Muscle layer of duodenum (tissue), 2 donors: ENCODE results near the gene FRRS1L.
"Not testable (repeated sequence)": the region's sequence is repeated elsewhere in the genome, so short reads cannot be mapped to it uniquely, and the experiment has no call there.

Source experiments
- H3K27ac ChIP-seq: one replicate; pipeline ENCODE4 v1.7.0; 2013; ENCODE audit warnings: mild to moderate bottlenecking, low read length
- H3K27me3 ChIP-seq: one replicate; pipeline ENCODE4 v1.7.0; 2013; ENCODE audit warnings: low read depth, mild to moderate bottlenecking, control low read depth, low read length
- H3K36me3 ChIP-seq, 2 donors: one replicate each; pipeline ENCODE4 v1.7.0; 2013; ENCODE audit warnings: low read length in 2 of 2, control low read depth in 1 of 2, mild to moderate bottlenecking in 1 of 2; ENCODE audit not compliant: insufficient read depth in 2 of 2, control insufficient read depth in 1 of 2
- H3K4me1 ChIP-seq, 2 donors: one replicate each; pipeline ENCODE4 v1.7.0; 2013; ENCODE audit warnings: low read length in 2 of 2, mild to moderate bottlenecking in 2 of 2, control low read depth in 1 of 2, moderate library complexity in 1 of 2; ENCODE audit not compliant: insufficient read depth in 2 of 2, control insufficient read depth in 1 of 2
- H3K4me3 ChIP-seq, 2 donors: one replicate each; pipeline ENCODE4 v1.7.0; 2013; ENCODE audit warnings: low read length in 2 of 2, low read depth in 1 of 2, mild to moderate bottlenecking in 1 of 2
- H3K9me3 ChIP-seq, 2 donors: one replicate each; pipeline ENCODE4 v1.7.0; 2013; ENCODE audit warnings: low read length in 2 of 2, control low read depth in 1 of 2, mild to moderate bottlenecking in 1 of 2; ENCODE audit not compliant: control insufficient read depth in 1 of 2
- donor health status: healthy.

The FRRS1L gene

DNA sequence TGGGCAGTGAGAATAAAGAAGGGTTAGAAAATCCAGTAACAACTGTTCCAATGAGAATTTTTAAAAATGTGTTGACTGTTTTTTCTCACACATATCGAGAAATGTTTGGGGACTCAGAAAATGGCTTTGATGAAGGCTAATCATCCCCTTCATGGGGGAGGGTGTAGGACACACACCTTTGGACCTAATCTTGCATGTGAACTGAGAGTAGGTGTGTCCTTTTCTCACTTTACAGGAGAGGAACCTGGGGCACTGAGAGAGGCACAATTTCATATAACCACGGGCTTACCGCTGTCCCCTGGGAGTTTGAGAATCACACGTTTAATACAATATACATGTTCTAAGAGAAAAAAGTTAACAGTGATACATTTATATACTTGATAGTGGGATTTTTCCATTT is 17.3 kb downstream of the FRRS1L start:
- no peaks in the 10 kb centered on the region for H3K36me3 ChIP-seq
- H3K4me3 ChIP-seq, result no peak overlapping the region
- no peaks in the 10 kb centered on the region for H3K27me3 ChIP-seq
- peaks cover 4 to 5% of the 10 kb centered on the region in 2 donors for H3K9me3 ChIP-seq
- no peaks in the 10 kb centered on the region for H3K4me1 ChIP-seq
- H3K27ac ChIP-seq, result no peak overlapping the region

DNA sequence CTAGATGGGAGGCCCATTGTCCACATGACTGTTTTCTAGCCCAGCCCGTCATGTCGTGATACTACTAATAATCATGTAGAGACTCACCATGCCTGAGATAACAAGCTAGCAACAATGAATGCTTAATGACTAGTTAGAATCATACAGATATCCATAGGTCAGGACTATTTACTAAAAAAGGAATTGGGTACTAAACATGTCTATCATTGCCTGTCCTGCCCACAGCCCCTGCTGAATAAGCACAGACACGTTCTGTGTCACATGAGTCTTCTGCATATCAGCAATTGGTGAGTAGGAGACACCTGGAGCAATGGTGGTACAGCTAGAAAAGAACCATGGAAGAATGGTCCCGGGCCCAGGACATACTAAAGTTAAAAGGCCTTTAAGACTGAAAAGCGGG is 18.0 kb downstream of the FRRS1L start:
- Histone ChIP-seq H3K4me1 (no peaks in the 10 kb centered on the region), H3K4me3 (no peak overlapping the region), H3K27ac (no peak overlapping the region), H3K36me3 (no peaks in the 10 kb centered on the region), H3K27me3 (no peaks in the 10 kb centered on the region), H3K9me3 (peaks cover 4 to 5% of the 10 kb centered on the region in 2 donors)

DNA sequence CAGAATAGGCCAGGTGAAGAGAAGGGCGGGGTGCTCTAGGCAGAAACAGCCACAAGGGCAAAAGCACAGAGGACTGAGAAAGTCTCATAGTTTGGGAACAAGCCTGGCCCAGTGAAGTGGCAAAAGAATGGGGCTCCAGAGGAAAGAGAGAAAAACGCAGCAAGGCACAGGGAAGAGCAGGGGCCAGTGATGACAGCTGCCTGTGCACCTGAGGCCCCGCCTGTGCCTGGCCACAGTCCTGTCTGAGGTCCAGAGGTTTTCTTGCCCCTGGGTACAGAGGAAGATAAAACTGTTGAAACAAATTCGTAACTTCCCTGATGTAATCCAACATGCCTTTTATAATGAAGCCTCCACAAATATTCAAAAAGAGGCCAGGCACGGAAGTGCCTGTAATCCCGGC is 22.0 kb downstream of the FRRS1L start:
- Histone ChIP-seq H3K27me3 (no peaks in the 10 kb centered on the region), H3K36me3 (no peaks in the 10 kb centered on the region), H3K27ac (no peak overlapping the region), H3K4me1 (no peaks in the 10 kb centered on the region), H3K9me3 (no peaks in the 10 kb centered on the region), H3K4me3 (no peak overlapping the region)

DNA sequence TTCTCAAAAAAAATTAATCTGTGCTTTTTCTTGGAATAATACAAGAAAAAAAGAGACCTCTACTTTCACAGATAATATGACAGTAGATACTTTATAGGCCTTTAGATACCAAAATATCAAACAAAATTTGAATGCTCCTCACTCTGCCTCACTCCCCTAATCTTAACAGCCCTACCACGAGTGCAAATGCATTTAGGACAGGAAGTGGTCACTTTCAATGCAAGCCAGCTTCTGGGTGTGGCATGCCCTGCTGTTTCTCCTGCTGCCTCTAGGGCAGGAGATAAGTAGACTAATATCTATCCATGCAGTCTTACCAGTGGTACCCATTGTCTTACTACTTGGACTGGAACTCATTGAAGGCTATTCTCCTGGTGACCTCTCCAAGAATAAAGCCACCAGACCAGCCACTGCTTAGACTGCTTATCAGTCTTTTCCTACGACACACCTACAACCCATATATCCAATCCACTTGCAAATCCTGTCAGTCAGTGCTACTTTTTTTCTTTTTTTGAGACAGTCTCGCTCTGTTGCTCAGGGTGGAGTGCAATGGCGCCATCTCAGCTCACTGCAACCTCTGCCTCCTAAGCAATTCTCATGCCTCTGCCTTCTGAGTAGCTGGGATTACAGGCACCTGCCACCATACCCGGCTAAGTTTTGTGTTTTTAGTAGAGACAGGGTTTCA is 23.0 kb downstream of the FRRS1L start:
- H3K27ac ChIP-seq, result no peak overlapping the region
- no peak overlapping the region for H3K4me3 ChIP-seq
- no peaks in the 10 kb centered on the region for H3K9me3 ChIP-seq
- no peaks in the 10 kb centered on the region for H3K36me3 ChIP-seq
- H3K4me1 ChIP-seq, result no peaks in the 10 kb centered on the region
- H3K27me3 ChIP-seq, result no peaks in the 10 kb centered on the region

DNA sequence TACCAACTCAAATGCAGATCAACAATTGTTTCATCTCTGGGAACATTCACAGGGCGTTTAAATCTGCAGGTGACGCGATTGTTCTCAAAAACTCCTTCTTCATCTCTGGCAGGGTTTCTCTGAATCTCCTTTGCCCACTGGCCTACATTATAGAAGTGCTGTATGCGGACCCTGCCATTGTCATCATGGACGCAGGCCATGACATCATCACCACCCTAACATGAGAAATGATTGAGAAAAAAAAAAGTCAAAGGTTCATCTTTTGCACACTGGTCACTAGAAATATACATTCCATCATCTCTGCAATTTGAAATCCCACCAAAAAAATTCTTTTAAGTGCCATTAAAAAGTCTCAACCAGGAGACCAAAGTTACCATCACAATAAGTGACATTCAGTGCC is 25.7 kb downstream of the FRRS1L start:
- H3K27me3 ChIP-seq, result no peaks in the 10 kb centered on the region
- H3K4me1 ChIP-seq, result no peaks in the 10 kb centered on the region
- no peaks in the 10 kb centered on the region for H3K36me3 ChIP-seq
- H3K9me3 ChIP-seq, result no peaks in the 10 kb centered on the region
- H3K4me3 ChIP-seq, result no peak overlapping the region
- no peak overlapping the region for H3K27ac ChIP-seq

DNA sequence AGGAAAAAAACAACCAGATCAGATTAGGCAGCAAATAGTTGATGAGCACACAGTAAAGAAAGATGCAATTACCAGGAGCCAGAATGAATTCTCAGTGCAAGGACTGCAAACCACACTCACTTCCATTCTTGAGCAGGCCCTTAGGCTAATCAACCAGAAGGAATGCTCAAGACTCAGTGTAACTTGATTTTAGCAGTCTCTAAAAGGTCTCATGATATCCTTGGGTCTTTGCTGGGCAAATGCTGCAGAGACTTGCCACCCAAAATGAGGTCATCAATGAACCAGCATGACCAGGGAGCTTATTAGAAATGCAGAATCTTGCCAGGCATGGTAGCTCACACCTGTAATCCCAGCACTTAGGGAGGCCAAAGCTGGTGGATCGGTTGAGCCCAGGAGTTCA is 27.2 kb downstream of the FRRS1L start:
- Histone ChIP-seq H3K27me3 (no peaks in the 10 kb centered on the region), H3K27ac (no peak overlapping the region), H3K36me3 (no peaks in the 10 kb centered on the region), H3K9me3 (no peaks in the 10 kb centered on the region), H3K4me3 (no peak overlapping the region), H3K4me1 (no peaks in the 10 kb centered on the region)

DNA sequence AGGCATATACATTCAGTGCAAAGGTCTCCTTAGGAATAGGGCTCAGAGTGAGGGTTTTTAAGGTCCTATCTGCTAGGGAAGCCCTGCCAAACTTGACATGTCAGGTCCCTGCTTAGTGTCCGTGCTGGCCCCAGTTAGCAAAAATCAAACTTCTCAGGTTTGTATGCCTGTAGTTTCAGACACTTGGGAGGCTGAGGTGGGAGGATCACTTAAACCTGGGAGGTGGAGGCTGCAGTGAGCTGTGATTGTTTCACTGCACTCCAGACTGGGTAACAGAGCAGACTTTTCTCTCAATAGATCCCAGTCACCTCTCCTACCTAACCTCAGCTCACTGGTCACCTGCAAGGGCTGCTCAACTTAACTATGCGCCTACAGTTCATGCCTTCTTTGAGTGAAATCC is 28.6 kb downstream of the FRRS1L start:
- Histone ChIP-seq H3K27me3 (no peaks in the 10 kb centered on the region), H3K9me3 (no peaks in the 10 kb centered on the region)

DNA sequence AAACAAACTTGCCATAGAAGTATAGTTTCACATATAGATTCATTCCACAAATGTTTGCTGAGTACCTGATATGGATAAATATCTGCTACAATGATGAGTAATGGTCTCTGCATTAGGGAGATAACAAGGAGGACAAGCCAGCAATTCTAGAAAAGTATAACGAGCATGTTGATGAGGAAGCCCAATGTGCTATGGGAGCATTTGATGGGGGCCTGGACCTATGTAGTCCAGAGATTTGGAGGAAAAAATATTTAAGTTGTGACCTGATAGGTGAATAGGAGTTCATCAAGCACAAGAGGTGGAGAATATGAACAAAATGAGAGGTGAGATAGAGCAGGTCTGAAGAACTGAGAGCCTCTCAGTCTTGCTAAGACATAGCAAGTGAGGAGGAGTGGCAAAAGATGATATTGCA is 32.9 kb downstream of the FRRS1L start:
- no peaks in the 10 kb centered on the region for H3K9me3 ChIP-seq
- no peak overlapping the region for H3K4me3 ChIP-seq
- no peaks in the 10 kb centered on the region for H3K27me3 ChIP-seq
- no peaks in the 10 kb centered on the region for H3K4me1 ChIP-seq
- H3K27ac ChIP-seq, result no peak overlapping the region
- no peaks in the 10 kb centered on the region for H3K36me3 ChIP-seq

More for the DNA sequence above, 28.6 kb downstream of the FRRS1L start:
- Histone ChIP-seq H3K36me3 (no peaks in the 10 kb centered on the region), H3K4me3 (no peak overlapping the region), H3K4me1 (no peaks in the 10 kb centered on the region), H3K27ac (no peak overlapping the region)

DNA sequence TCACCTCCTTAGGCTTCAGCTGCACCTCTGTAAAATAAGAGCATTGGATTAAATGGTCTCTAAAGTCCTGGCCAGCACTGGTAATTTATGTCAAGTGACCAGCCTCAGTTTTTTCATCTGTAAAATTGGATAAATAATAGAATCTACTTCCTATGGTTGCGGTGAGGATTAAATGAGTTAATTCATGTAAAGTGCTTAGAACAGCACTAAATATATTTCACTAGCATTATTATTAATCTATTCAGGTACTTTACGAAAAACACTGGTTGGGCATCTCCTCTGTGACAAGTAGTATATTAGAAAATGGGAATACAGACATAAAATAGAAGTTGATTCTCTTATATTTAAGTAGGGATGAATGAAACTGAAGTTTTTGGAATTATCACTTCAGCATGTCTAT is 33.5 kb downstream of the FRRS1L start:
- Histone ChIP-seq H3K9me3 (no peaks in the 10 kb centered on the region), H3K27me3 (no peaks in the 10 kb centered on the region), H3K27ac (no peak overlapping the region), H3K36me3 (no peaks in the 10 kb centered on the region), H3K4me1 (no peaks in the 10 kb centered on the region), H3K4me3 (no peak overlapping the region)

DNA sequence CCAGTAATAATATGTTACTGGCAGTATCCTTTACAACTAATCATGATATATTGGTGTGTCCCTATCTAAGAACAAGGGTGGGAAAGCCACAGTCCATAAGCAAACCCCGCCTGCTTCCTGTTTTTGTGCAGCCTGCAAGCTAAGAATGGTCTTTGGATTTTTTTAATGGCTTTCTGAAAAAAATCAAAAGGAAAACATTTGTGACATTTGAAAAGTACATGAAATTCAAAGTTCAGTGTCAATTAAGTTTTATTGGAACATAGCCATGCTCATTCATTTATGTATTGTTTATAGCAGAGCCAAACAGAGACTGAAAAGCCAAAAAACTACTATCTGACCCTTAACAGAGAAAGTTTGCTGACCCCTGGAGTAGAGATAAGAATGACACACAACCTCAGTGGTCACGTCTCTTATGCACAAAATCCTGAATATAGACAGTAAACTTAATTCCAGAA is 34.5 kb downstream of the FRRS1L start:
- H3K27me3 ChIP-seq, result no peaks in the 10 kb centered on the region
- no peaks in the 10 kb centered on the region for H3K4me1 ChIP-seq
- H3K9me3 ChIP-seq, result no peaks in the 10 kb centered on the region
- H3K36me3 ChIP-seq, result no peaks in the 10 kb centered on the region
- H3K4me3 ChIP-seq, result no peak overlapping the region
- H3K27ac ChIP-seq, result no peak overlapping the region

DNA sequence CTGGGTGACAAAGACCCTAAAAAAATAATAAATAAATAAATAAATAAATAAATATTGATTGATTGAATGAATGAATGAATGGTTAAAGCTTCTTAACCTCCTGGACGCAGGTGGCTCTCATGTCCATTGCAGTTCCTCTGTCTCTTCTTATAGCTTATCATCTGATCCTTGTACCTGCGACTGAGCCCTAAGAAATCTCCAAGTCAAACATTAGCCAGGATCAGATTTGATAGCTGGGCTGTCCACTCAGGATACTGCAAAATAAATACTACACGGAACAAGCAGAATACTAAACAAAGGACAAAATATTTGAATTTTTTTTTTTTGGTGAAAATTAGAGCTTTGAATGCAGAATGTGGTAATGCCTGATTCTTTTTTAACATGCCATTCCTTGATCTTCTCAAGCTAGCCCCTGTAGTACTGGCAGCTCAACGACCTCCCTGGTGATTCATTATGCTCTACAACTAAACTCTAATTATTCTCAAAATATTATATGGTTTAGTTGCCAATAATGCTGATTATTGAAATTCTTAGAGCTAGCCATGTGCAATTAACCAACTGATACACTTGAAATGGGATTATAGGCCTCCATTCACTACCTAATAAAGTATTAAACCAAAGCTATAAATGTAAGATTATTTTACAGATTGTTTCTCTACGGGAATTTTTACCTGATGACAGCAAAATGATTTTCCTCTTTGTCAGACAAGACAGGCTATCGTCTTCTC is 37.4 kb downstream of the FRRS1L start:
- no peaks in the 10 kb centered on the region for H3K27me3 ChIP-seq

DNA sequence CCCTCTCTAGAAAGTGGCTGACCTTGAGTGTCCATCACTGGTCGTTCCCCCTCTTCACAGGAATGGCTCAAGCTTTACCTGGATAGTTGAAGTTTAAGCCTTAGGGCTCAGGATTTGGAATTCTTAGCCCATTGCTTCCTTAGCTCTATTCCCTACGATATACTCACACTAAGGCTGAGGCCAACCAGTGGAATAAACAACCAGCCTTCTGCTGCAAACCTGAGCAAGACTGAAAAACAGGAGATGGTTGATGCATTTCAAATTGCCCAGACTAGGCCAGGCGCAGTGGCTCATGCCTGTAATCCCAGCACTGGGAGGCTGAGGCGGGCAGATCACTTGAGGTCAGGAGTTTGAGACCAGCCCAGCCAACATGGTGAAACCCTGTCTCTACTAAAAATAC is 40.4 kb downstream of the FRRS1L start:
- not testable (repeated sequence) for H3K4me1 ChIP-seq, H3K9me3 ChIP-seq, H3K27ac ChIP-seq

More for the DNA sequence above, 37.4 kb downstream of the FRRS1L start:
- no peak overlapping the region for H3K27ac ChIP-seq
- no peaks in the 10 kb centered on the region for H3K36me3 ChIP-seq
- no peaks in the 10 kb centered on the region for H3K9me3 ChIP-seq
- no peaks in the 10 kb centered on the region for H3K4me1 ChIP-seq
- H3K4me3 ChIP-seq, result no peak overlapping the region

More for the DNA sequence above, 40.4 kb downstream of the FRRS1L start:
- not testable (repeated sequence) for H3K36me3 ChIP-seq, H3K4me3 ChIP-seq, H3K27me3 ChIP-seq
